ENCODE measurements around the gene TTC24.
"Not testable (repeated sequence)": the region's sequence is repeated elsewhere in the genome, so short reads cannot be mapped to it uniquely, and the experiment has no call there.

Gene TTC24

DNA sequence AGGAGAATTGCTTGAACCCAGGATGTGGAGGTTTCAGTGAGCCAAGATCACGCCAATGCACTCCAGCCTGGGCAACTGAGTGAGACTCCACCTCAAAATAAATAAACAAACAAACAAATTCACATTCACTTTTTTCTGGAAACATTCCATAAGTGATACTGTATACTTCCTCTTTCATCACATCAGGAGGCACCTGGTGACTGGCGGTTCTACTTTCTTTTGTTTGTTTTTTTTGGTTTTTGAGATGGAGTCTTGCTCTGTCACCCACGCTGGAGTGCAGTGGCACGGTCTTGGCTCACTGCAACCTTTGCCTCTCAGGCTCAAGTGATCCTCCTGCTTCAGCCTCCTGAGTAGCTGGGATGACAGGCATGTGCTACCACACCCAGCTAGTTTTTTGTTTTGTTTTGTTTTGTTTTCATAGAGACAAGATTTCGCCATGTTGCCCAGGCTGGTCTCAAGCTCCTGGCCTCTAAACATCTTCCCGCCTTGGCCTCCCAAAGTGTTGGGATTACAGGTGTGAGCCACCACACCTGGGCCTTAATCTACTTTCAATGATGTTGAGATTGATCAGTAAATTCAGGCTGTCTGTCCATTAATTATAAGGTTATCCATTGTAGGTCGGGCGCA lies 50.4 kb downstream of the TTC24 start:
- TF ChIP-seq, protein P1, sequence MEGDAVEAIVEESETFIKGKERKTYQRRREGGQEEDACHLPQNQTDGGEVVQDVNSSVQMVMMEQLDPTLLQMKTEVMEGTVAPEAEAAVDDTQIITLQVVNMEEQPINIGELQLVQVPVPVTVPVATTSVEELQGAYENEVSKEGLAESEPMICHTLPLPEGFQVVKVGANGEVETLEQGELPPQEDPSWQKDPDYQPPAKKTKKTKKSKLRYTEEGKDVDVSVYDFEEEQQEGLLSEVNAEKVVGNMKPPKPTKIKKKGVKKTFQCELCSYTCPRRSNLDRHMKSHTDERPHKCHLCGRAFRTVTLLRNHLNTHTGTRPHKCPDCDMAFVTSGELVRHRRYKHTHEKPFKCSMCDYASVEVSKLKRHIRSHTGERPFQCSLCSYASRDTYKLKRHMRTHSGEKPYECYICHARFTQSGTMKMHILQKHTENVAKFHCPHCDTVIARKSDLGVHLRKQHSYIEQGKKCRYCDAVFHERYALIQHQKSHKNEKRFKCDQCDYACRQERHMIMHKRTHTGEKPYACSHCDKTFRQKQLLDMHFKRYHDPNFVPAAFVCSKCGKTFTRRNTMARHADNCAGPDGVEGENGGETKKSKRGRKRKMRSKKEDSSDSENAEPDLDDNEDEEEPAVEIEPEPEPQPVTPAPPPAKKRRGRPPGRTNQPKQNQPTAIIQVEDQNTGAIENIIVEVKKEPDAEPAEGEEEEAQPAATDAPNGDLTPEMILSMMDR (IDR thresholded peaks at IDR 0.05; ENCODE audit: low read depth, low read length): no peak
- H3K4me3 ChIP-seq (ENCODE audit: low read depth, low read length): no peak overlapping the region

DNA sequence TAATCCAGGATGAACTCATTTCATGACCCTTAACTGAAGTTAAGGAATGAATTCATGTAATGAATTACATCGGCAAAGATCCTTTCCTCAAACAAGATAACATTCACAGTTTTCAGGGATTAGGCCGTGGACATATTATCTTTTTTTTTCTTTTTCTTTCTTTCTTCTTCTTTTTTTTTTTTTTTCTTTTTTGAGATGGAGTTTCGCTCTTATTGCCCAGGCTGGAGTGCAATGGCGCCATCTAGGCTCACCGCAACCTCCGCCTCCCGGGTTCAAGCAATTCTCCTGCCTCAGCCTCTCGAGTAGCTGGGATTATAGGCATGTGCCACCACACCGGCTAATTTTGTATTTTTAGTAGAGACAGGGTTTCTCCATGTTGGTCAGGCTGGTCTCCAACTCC lies 51.6 kb downstream of the TTC24 start:
- not testable (repeated sequence) for H3K4me3 ChIP-seq (ENCODE audit: low read depth, low read length)

DNA sequence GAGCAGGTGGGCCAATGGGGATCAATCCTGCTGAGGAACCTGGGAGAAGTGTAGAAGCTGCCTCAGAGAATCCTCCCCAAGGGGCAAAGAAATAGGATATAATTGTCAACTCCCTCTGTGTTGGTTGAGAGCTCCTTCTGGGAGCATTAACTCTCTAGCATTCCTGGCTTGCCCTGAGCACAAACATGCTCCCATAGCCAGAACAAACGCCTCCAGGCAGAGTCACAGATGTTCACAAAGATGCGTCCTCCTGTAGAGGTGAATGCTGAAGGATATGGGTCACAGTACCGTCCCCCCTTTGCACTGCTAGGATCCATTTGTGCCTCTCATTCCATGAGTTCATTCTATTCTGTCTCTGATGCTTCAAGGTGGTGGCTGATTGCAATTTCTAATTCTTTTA lies 52.8 kb downstream of the TTC24 start:
- TF ChIP-seq, protein P1 (IDR thresholded peaks at IDR 0.05; ENCODE audit: low read depth, low read length): no peak

More for the DNA sequence above, 52.8 kb downstream of the TTC24 start:
- H3K4me3 ChIP-seq (ENCODE audit: low read depth, low read length): no peak overlapping the region

All from WI38 (cell line).